Fibroblast of pulmonary artery (primary cell): ENCODE measurements around the gene ATP8B1.
A peak's percentile ranks its signal among the peaks of the same experiment; 100 is the strongest.

Experiments
- DNase-seq: peaks from one replicate; pipeline ENCODE4 v3.0.0-alpha.2; 2010; ENCODE audit warnings: low read depth
- H3K4me3 ChIP-seq: replicated peaks from 2 replicates; pipeline ENCODE4 v1.5.1; 2011; ENCODE audit warnings: low read depth, mild to moderate bottlenecking, control low read depth, low read length, moderate library complexity
- TF ChIP-seq, protein P1 (sequence below): IDR thresholded peaks from 2 replicates; pipeline ENCODE4 v1.5.1; 2011; ENCODE audit warnings: mild to moderate bottlenecking, control low read depth, low read length, inconsistent platforms; ENCODE audit errors: missing control alignments

ATP8B1 gene

DNA sequence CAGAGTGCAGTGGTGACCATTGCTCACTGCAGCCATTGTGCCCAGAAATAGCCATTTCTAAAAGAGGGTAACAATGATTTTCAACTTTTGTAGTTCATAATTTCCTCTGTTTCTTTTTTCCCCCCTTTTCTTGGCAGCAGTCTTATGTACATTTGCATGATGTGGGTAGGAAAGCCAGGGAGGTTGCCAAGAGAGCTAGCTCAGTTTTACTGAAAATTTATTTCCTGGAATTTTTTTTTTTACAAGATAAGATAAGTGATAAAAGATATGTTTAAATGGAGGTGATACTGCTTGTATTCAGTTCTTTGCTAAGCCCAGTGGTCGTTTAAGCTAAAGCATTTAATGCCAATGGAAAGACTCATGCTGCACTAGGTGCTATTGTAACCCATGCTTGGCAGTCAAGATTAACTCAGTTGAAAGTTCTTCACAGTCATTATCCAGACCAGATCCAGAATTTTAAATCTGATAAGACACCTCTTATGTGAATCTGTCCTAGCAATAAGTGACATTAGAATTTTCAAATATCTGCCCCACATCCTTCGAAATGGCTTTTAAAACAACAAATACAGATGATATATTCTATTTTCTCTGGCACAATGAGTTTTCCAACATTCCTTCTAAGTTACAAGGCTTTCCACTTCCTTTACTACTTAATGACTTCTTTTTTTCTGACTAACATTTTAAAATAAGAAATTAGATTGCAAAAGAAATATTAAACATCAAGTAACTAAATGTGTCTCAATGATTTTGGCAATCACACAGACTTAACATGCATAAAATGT, 4.4 kb upstream of the ATP8B1 start:
- H3K4me3 ChIP-seq = no peak overlapping the region
- peak; percentile 57 for DNase-seq
- TF ChIP-seq, protein P1, sequence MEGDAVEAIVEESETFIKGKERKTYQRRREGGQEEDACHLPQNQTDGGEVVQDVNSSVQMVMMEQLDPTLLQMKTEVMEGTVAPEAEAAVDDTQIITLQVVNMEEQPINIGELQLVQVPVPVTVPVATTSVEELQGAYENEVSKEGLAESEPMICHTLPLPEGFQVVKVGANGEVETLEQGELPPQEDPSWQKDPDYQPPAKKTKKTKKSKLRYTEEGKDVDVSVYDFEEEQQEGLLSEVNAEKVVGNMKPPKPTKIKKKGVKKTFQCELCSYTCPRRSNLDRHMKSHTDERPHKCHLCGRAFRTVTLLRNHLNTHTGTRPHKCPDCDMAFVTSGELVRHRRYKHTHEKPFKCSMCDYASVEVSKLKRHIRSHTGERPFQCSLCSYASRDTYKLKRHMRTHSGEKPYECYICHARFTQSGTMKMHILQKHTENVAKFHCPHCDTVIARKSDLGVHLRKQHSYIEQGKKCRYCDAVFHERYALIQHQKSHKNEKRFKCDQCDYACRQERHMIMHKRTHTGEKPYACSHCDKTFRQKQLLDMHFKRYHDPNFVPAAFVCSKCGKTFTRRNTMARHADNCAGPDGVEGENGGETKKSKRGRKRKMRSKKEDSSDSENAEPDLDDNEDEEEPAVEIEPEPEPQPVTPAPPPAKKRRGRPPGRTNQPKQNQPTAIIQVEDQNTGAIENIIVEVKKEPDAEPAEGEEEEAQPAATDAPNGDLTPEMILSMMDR = no peak

DNA sequence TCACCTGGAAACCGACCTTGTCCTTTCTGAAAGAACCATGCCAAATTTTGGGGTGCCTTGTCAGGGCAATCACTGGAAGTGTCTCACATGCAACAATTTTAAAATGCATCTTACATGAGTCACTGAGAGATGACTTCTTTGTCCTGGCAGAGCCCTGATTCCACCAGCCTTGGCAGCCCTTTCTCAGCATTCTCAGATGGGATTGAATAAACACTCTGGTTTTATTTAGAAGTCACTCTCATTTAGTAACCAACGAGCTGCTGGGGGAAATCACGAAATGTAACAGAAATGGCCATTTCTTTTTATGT, 3.8 kb upstream of the ATP8B1 start:
- TF ChIP-seq, protein P1 = no peak
- H3K4me3 ChIP-seq = no peak overlapping the region
- peak; percentile 60 for DNase-seq

DNA sequence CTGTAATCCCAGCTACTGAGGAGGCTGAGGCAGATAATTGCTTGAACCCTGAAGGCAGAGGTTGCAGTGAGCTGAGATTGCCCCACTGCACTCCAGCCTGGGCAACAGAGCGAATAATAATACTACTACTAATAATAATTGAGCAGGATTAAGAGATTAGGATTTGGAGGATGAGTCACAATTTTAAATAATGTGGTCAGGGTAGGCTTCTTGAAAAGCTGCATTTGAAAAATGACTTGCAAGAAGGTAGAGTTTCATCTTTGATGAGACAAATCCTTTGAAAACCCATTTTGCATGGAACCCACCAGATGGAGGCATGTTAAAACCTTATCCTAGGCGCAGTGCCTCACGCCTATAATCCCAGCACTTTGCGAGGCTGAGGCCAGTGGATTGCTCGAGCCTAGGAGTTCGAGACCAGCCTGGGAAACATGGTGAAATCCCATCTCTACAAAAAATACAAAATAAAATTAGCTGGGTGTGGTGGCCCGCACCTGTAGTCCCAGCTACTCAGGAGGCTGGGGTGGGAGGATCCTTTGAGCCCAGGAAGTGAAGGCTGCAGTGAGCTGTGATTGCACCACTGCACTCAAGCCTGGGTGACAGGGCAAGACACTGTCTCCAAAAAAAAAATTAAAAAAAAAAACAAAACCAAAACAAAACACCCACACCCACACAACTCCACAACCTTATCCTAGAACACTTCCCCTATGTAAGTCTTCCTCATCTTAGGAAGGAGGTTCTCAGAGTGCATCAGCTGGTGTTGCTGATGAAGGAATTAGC, 3.3 kb upstream of the ATP8B1 start:
- DNase-seq = no peak
- TF ChIP-seq, protein P1 = no peak
- no peak overlapping the region for H3K4me3 ChIP-seq

DNA sequence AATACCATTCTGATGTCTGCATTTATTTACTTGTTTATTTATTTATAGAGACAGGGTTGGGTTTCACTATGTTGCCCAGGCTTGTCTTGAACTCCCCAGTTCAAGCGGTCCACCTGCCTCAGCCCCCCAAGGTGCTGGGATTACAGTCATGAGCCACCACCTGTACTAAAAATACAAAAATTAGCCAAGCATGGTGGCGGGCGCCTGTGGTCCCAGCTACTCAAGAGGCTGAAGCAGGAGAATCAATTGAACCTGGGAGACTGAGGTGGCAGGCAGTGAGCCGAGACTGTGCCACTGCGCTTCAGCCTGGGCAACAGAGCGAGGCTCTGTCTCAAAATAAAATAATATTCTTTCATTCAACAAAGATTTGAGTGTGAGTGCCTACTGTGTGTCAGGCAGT, 2.0 kb upstream of the ATP8B1 start:
- TF ChIP-seq, protein P1 = no peak
- no peak overlapping the region for H3K4me3 ChIP-seq
- DNase-seq = no peak

DNA sequence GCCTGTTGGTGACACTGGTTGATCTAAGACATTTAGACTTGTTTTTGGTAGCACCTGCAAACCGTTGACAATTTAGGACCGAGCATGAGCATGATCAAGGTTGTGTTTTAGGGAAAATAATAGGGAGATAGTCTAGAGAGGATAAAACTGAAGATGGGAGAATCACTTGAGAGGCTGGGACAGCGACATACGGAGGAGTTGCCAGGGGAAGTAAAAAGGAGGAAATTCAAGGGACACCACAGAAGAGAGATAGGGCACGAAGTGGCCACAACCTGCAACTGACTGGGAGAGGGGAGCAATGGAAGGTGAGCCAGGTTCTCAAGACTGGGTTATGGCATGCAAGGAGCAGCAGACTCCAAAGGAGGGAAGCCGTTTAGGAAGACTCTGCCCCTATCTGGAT, 1.4 kb upstream of the ATP8B1 start:
- no peak overlapping the region for H3K4me3 ChIP-seq
- no peak for DNase-seq
- TF ChIP-seq, protein P1 = no peak

DNA sequence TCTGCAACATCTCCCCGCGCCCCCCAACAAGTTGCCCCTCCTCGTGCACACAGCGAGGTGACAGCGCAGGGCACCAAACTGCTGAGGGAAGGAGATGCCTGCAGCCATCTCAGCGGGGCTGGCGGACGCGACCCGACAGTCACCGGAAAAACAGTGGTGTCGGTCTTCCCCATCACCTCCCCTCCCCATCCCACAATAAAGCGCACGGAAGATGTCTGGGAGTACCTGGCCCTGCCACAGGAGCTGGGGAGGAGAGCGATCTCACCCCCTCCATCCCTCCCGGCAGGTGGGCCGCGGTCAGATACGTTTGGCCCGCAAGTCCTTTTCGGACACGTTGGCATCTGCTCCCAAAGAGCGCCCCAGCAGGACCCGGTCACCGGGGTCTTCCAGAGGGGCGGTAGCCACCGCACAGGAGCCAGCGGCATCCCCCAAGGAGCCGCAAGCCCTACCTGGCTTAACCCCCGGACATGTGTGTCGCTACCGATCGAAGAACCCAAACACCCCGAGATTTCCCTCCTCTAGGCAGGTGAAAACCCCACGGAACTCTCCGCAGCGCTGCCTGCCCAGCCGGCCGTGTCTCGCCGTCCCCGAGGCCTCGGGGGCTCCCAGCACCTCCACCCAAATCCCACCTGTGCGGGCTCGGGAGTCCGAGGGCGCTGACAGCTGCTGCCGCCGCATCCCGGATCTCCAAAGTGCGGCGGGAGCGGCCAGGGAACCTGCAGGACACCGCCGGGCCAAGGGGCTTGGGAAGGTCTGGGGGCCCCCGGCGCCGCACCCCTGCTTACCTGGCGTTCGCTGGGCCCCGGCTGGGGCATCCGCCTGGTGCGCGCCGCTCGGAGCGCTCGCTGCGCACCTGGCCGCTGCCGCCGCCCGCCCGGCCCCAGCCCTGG, 657 bp downstream of the ATP8B1 start:
- H3K4me3 ChIP-seq = peak overlapping the region; percentile 74
- TF ChIP-seq, protein P1 = no peak
- no peak for DNase-seq
